ENCODE results near the gene STXBP6.

DNA sequence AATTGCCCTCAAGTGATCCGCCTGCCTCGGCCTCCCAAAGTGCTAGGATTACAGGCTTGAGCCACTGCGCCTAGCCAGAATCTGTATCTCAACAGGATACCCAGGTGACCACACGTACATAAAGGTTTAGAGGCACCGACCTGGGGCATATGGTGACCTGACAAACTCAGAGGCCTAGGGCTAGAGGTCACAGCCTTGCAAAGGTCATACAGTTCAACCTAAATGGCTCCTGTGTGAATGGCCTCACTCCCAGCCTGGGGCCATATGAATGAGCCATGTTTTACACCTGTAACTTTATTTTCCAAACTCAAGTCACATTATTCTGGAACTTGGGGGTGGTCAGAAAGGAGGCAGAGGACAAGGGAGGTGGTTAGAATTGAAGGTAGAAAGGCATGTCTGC is 10.0 kb downstream of the STXBP6 start:
- TF ChIP-seq, protein P1, sequence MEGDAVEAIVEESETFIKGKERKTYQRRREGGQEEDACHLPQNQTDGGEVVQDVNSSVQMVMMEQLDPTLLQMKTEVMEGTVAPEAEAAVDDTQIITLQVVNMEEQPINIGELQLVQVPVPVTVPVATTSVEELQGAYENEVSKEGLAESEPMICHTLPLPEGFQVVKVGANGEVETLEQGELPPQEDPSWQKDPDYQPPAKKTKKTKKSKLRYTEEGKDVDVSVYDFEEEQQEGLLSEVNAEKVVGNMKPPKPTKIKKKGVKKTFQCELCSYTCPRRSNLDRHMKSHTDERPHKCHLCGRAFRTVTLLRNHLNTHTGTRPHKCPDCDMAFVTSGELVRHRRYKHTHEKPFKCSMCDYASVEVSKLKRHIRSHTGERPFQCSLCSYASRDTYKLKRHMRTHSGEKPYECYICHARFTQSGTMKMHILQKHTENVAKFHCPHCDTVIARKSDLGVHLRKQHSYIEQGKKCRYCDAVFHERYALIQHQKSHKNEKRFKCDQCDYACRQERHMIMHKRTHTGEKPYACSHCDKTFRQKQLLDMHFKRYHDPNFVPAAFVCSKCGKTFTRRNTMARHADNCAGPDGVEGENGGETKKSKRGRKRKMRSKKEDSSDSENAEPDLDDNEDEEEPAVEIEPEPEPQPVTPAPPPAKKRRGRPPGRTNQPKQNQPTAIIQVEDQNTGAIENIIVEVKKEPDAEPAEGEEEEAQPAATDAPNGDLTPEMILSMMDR (conservative IDR thresholded peaks at IDR 0.05): no peak
- TF ChIP-seq EZH2 (IDR thresholded peaks at IDR 0.05; ENCODE audit: low read depth): no peak

Data from PC-9 (cell line).